ENCODE data around the gene UNC5A.

- TF ChIP-seq CTCF (conservative IDR thresholded peaks at IDR 0.05; ENCODE audit: low read depth, low read length) (no peak), EZH2 (IDR thresholded peaks at IDR 0.05; ENCODE audit: low read length, unreplicated experiment) (no peak), EZH2phosphoT487 (IDR thresholded peaks at IDR 0.05; ENCODE audit: borderline replicate concordance, low read length) (no peak)
Measured at GRCh38 chr5:176881021-176881749, 70.8 kb downstream of the UNC5A start.

Measured in PC-3 (cell line).